HepG2 (cell line): ENCODE data around the gene PCGF3. TPM values are rescaled to one million over a fixed set of nuclear protein-coding genes. Genes with fewer than 3 reads are reported as not detected.

Experiments
- GABPA ChIP-seq, 2 experiments: IDR thresholded peaks; 2 replicates each; pipeline ENCODE4 v1.6.1; 2011 to 2016; ENCODE audit warnings: low read depth in 2 of 2, low read length in 1 of 2, missing biosample characterization in 1 of 2, missing genetic modification characterization in 1 of 2
- HNRNPK ChIP-seq: fragments of 200-400 bp; formaldehyde crosslinking; IDR thresholded peaks from 2 replicates; pipeline ENCODE4 v1.6.1; 2018; ENCODE audit warnings: low read length, low read depth, moderate library complexity, mild to moderate bottlenecking; ENCODE audit not compliant: poor library complexity, severe bottlenecking
- KMT2B ChIP-seq: IDR thresholded peaks from 2 replicates; pipeline ENCODE4 v1.6.1; 2016; ENCODE audit warnings: missing genetic modification reagents, missing compliant biosample characterization
- MLLT10 ChIP-seq: sonication (generic); formaldehyde crosslinking; IDR thresholded peaks from 2 replicates; pipeline ENCODE4 v1.4.0; 2020; ENCODE audit warnings: missing genetic modification reagents
- MTA1 ChIP-seq: sonication (generic); formaldehyde crosslinking; IDR thresholded peaks from 2 replicates; pipeline ENCODE4 v1.4.0; 2020; ENCODE audit warnings: missing genetic modification reagents, mild to moderate bottlenecking, borderline replicate concordance
- NAIF1 ChIP-seq: sonication (generic); formaldehyde crosslinking; IDR thresholded peaks from 2 replicates; pipeline ENCODE4 v1.5.0; 2020; ENCODE audit warnings: mild to moderate bottlenecking, missing genetic modification reagents, borderline replicate concordance
- RBFOX2 ChIP-seq: fragments of 200-400 bp; formaldehyde crosslinking; IDR thresholded peaks from 2 replicates; pipeline ENCODE4 v1.6.1; 2017; ENCODE audit warnings: low read depth, mild to moderate bottlenecking, low read length
- SIN3B ChIP-seq: fragments of 150-350 bp; IDR thresholded peaks from 2 replicates; pipeline ENCODE4 v1.6.1; 2014; ENCODE audit warnings: low read length
- SIX4 ChIP-seq: sonication (generic); formaldehyde crosslinking; IDR thresholded peaks from 2 replicates; pipeline ENCODE4 v1.4.0; 2020; ENCODE audit warnings: missing genetic modification reagents
- ZNF17 ChIP-seq: sonication (generic); formaldehyde crosslinking; IDR thresholded peaks from 2 replicates; pipeline ENCODE4 v1.5.0; 2020; ENCODE audit warnings: mild to moderate bottlenecking, missing genetic modification reagents
- ZNF775 ChIP-seq: sonication (generic); formaldehyde crosslinking; IDR thresholded peaks from 2 replicates; pipeline ENCODE4 v1.4.0; 2020; ENCODE audit warnings: missing genetic modification reagents, mild to moderate bottlenecking, moderate library complexity, borderline replicate concordance
- ZSCAN30 ChIP-seq: sonication (generic); formaldehyde crosslinking; IDR thresholded peaks from 2 replicates; pipeline ENCODE4 v1.5.0; 2020; ENCODE audit warnings: mild to moderate bottlenecking, missing genetic modification reagents
- polyA plus RNA-seq, 8 experiments: library from polyadenylated mRNA; depleted of rRNA in 3 of 8; stranded (reverse) in 7 of 8; unstranded in 1 of 8; fragments of >200 nt; fragmentation: Illumina TruSeq in 4 of 8; extraction: Trizol in 4 of 8; gene quantifications; 2 replicates each; pipeline versions ENCODE4 v1.2.1 to v1.2.3, GENCODE V29; 2011 to 2016; ENCODE audit warnings: low read depth in 4 of 8, missing spikeins in 1 of 8, mixed read lengths in 1 of 8; ENCODE audit not compliant: insufficient read depth in 1 of 8
- total RNA-seq, 5 experiments: library from RNA; depleted of rRNA; stranded (reverse); fragments of >200 nt; fragmentation: Illumina TruSeq; extraction: Trizol; gene quantifications; 2 replicates each; pipeline ENCODE4 v1.2.3, GENCODE V29; 2016; ENCODE audit warnings: low read depth in 1 of 5
- TF ChIP-seq, protein P1 (sequence below): sonication (generic); formaldehyde crosslinking; IDR thresholded peaks from 2 replicates; pipeline ENCODE4 v1.9.0; 2021; ENCODE audit warnings: mild to moderate bottlenecking, missing genetic modification reagents
- TF ChIP-seq, protein P2 (sequence below): sonication (generic); formaldehyde crosslinking; IDR thresholded peaks from 2 replicates; pipeline ENCODE4 v1.8.1; 2023; ENCODE audit warnings: mild to moderate bottlenecking, inconsistent platforms, moderate library complexity, missing genetic modification reagents, borderline replicate concordance
- TF ChIP-seq, protein P3 (sequence below): sonication (generic); formaldehyde crosslinking; IDR thresholded peaks from 2 replicates; pipeline ENCODE4 v1.5.1; 2020; ENCODE audit warnings: missing genetic modification reagents, mild to moderate bottlenecking, borderline replicate concordance

The PCGF3 gene
- total and polyA plus RNA-seq, 2 of the 13 experiments (the other 11 are each of a cell fraction or from before 2014, with no cell fraction given) = 28.6 to 66.2 TPM

DNA sequence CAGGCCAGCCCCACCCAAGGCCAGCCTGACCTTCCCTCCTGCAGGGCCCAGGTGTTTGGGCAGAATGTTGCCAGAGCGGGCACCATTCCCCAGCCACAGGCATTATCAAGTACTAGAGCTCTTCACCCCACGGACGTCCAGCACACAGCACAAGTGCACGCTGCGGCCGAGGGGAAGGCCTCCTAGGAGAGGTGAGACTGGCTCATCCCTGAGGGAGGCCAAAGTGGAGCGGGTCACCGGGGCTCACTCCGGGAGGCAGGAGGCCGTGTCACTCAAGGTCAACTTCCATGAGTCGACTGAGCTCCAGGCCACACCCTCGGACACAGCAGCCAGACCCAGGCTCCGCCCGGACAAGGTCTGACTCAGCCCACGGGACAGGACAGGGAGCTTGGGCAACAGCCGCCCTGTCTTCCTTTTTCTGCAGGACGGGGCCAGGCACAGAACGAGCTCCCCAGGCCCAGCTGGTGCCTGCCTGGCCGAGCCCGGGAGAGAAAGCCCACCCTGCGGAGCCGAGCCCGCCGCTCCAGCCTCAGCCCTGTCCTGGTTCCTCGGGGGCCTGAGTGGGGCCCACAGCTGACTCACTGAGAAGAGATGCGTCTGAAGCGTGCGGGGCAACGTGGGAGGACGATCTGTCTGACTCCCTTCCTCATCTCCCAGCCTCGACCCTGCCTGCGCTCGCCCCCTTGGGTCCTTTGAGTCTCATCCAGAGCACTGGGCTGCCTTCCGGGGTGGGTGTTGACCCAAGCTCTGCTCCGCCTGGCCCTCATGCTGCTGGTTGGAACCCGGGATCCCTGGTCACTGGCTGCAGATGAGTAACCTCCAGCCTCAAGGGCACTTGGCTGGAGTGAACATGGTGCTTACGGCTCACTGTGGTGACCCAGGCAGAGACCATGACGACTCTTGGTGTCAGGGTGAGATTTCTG is 18.3 kb upstream of the PCGF3 start (continued):
- TF ChIP-seq, protein P1, sequence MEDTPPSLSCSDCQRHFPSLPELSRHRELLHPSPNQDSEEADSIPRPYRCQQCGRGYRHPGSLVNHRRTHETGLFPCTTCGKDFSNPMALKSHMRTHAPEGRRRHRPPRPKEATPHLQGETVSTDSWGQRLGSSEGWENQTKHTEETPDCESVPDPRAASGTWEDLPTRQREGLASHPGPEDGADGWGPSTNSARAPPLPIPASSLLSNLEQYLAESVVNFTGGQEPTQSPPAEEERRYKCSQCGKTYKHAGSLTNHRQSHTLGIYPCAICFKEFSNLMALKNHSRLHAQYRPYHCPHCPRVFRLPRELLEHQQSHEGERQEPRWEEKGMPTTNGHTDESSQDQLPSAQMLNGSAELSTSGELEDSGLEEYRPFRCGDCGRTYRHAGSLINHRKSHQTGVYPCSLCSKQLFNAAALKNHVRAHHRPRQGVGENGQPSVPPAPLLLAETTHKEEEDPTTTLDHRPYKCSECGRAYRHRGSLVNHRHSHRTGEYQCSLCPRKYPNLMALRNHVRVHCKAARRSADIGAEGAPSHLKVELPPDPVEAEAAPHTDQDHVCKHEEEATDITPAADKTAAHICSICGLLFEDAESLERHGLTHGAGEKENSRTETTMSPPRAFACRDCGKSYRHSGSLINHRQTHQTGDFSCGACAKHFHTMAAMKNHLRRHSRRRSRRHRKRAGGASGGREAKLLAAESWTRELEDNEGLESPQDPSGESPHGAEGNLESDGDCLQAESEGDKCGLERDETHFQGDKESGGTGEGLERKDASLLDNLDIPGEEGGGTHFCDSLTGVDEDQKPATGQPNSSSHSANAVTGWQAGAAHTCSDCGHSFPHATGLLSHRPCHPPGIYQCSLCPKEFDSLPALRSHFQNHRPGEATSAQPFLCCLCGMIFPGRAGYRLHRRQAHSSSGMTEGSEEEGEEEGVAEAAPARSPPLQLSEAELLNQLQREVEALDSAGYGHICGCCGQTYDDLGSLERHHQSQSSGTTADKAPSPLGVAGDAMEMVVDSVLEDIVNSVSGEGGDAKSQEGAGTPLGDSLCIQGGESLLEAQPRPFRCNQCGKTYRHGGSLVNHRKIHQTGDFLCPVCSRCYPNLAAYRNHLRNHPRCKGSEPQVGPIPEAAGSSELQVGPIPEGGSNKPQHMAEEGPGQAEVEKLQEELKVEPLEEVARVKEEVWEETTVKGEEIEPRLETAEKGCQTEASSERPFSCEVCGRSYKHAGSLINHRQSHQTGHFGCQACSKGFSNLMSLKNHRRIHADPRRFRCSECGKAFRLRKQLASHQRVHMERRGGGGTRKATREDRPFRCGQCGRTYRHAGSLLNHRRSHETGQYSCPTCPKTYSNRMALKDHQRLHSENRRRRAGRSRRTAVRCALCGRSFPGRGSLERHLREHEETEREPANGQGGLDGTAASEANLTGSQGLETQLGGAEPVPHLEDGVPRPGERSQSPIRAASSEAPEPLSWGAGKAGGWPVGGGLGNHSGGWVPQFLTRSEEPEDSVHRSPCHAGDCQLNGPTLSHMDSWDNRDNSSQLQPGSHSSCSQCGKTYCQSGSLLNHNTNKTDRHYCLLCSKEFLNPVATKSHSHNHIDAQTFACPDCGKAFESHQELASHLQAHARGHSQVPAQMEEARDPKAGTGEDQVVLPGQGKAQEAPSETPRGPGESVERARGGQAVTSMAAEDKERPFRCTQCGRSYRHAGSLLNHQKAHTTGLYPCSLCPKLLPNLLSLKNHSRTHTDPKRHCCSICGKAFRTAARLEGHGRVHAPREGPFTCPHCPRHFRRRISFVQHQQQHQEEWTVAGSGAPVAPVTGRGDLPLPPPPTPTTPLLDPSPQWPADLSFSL = no peak
- TF ChIP-seq RBFOX2 = peak; percentile 79
- no peak for TF ChIP-seq ZNF775 (CRISPR knock-in tag)
- no peak for TF ChIP-seq ZSCAN30
- no peak for TF ChIP-seq KMT2B (CRISPR knock-in tag)
- TF ChIP-seq SIX4 (CRISPR knock-in tag) = no peak
- no peak for TF ChIP-seq ZNF17 (CRISPR knock-in tag)
- TF ChIP-seq NAIF1 (CRISPR knock-in tag) = no peak
- no peak for TF ChIP-seq MLLT10 (CRISPR knock-in tag)
- TF ChIP-seq, protein P2, sequence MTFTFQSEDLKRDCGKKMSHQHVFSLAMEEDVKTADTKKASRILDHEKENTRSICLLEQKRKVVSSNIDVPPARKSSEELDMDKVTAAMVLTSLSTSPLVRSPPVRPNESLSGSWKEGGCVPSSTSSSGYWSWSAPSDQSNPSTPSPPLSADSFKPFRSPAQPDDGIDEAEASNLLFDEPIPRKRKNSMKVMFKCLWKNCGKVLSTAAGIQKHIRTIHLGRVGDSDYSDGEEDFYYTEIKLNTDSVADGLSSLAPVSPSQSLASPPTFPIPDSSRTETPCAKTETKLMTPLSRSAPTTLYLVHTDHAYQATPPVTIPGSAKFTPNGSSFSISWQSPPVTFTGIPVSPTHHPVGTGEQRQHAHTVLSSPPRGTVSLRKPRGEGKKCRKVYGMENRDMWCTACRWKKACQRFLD (CRISPR knock-in tag) = no peak
- no peak for TF ChIP-seq GABPA (IDR thresholded peaks at IDR 0.05; ENCODE audit: low read depth, low read length)
- TF ChIP-seq GABPA (CRISPR knock-in tag; IDR thresholded peaks at IDR 0.05; ENCODE audit: low read depth) = no peak
- TF ChIP-seq SIN3B = no peak
- no peak for TF ChIP-seq HNRNPK
- TF ChIP-seq, protein P3, sequence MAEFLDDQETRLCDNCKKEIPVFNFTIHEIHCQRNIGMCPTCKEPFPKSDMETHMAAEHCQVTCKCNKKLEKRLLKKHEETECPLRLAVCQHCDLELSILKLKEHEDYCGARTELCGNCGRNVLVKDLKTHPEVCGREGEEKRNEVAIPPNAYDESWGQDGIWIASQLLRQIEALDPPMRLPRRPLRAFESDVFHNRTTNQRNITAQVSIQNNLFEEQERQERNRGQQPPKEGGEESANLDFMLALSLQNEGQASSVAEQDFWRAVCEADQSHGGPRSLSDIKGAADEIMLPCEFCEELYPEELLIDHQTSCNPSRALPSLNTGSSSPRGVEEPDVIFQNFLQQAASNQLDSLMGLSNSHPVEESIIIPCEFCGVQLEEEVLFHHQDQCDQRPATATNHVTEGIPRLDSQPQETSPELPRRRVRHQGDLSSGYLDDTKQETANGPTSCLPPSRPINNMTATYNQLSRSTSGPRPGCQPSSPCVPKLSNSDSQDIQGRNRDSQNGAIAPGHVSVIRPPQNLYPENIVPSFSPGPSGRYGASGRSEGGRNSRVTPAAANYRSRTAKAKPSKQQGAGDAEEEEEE (CRISPR knock-in tag) = no peak
- 0 out of 2 replicates have a peak, but pooled peaks have one; percentile 49 for TF ChIP-seq MTA1 (CRISPR knock-in tag)
